BLaER1 treated with 17β-estradiol and CSF1 and Interleukin-3, amounts not matched to agents 10 nM and 100 nM (cell line): ENCODE results near the gene MCTP1.

Experiments
- H3K27ac ChIP-seq, 11 experiments: shearing (Covaris generic); formaldehyde crosslinking; 2 replicates each; pipeline ENCODE4 v1.8.1; 2022
- H3K27me3 ChIP-seq, 11 experiments: shearing (Covaris generic); formaldehyde crosslinking; 2 replicates each; pipeline ENCODE4 v1.8.1; 2022
- H3K36me3 ChIP-seq, 11 experiments: shearing (Covaris generic); formaldehyde crosslinking; 2 replicates each; pipeline ENCODE4 v1.8.1; 2022
- H3K4me1 ChIP-seq, 10 experiments: shearing (Covaris generic); formaldehyde crosslinking; 2 replicates each; pipeline ENCODE4 v1.8.1; 2022
- H3K4me2 ChIP-seq, 11 experiments: shearing (Covaris generic); formaldehyde crosslinking; 2 replicates each; pipeline ENCODE4 v1.8.1; 2022
- H3K4me3 ChIP-seq, 10 experiments: shearing (Covaris generic); formaldehyde crosslinking; 2 replicates each; pipeline ENCODE4 v1.8.1; 2022
- H3K9ac ChIP-seq, 11 experiments: shearing (Covaris generic); formaldehyde crosslinking; 2 replicates each; pipeline ENCODE4 v1.8.1; 2022
- H3K9me3 ChIP-seq, 11 experiments: shearing (Covaris generic); formaldehyde crosslinking; replicated peaks in 1 of 11; 2 replicates each; pipeline ENCODE4 v1.8.1; 2022
- H4K20me1 ChIP-seq, 11 experiments: shearing (Covaris generic); formaldehyde crosslinking; 2 replicates each; pipeline ENCODE4 v1.8.1; 2022
- Cebpa-rat ChIP-seq, 11 experiments: shearing (Covaris generic); IDR thresholded peaks; 2 replicates each; pipeline ENCODE4 v1.8.1; 2022

The MCTP1 gene

GRCh38 chr5:95044096-95044495 lies 240.8 kb downstream of the MCTP1 start:
- Histone ChIP-seq H3K27me3 (no peaks in the 10 kb centered on the region), H3K27ac (peak overlapping the region in 3 of 11 experiments; percentile 2 to 50 (median 21); a peak in 3 of 22 replicates), H3K9me3 (peaks cover 0 to 22% (median 0%) of the 10 kb centered on the region in 11 experiments; a peak in 5 of 22 replicates), H3K4me2 (peak overlapping the region in 5 of 11 experiments; percentile 53 to 97 (median 70); a peak in 9 of 22 replicates), H4K20me1 (peaks cover 0 to 42% (median 0%) of the 10 kb centered on the region in 11 experiments; a peak in 7 of 22 replicates), H3K4me3 (no peak overlapping the region), H3K36me3 (peaks cover 0 to 43% (median 0%) of the 10 kb centered on the region in 11 experiments; a peak in 5 of 22 replicates), H3K4me1 (peaks cover 9 to 95% (median 31%) of the 10 kb centered on the region in 10 experiments), H3K9ac (no peak overlapping the region)
- no peak for TF ChIP-seq Cebpa-rat (IDR thresholded peaks at IDR 0.05)

GRCh38 chr5:95043648-95044047 lies 241.2 kb downstream of the MCTP1 start:
- peaks cover 0 to 22% (median 0%) of the 10 kb centered on the region in 11 experiments; a peak in 5 of 22 replicates for H3K9me3 ChIP-seq
- H3K27ac ChIP-seq, result peak overlapping the region in 3 of 11 experiments; percentile 2 to 50 (median 21); a peak in 3 of 22 replicates
- no peak for TF ChIP-seq Cebpa-rat (IDR thresholded peaks at IDR 0.05)
- peaks cover 0 to 46% (median 0%) of the 10 kb centered on the region in 11 experiments; a peak in 7 of 22 replicates for H4K20me1 ChIP-seq
- H3K4me3 ChIP-seq, result no peak overlapping the region
- no peaks in the 10 kb centered on the region for H3K27me3 ChIP-seq
- H3K36me3 ChIP-seq, result peaks cover 0 to 46% (median 0%) of the 10 kb centered on the region in 11 experiments; a peak in 5 of 22 replicates
- peak overlapping the region in 7 of 11 experiments; percentile 17 to 97 (median 55); a peak in 14 of 22 replicates for H3K4me2 ChIP-seq
- H3K9ac ChIP-seq, result no peak overlapping the region
- H3K4me1 ChIP-seq, result peaks cover 4 to 91% (median 27%) of the 10 kb centered on the region in 10 experiments

- no peak for TF ChIP-seq Cebpa-rat (IDR thresholded peaks at IDR 0.05)
- H3K4me1 ChIP-seq, result peaks cover under 1 to 87% (median 22%) of the 10 kb centered on the region in 10 experiments; a peak in 17 of 20 replicates
- H3K4me3 ChIP-seq, result no peak overlapping the region
- H3K9ac ChIP-seq, result no peak overlapping the region
- peaks cover 0 to 50% (median 0%) of the 10 kb centered on the region in 11 experiments; a peak in 6 of 22 replicates for H3K36me3 ChIP-seq
- peak overlapping the region in 7 of 11 experiments; percentile 17 to 97 (median 55); a peak in 14 of 22 replicates for H3K4me2 ChIP-seq
- H3K9me3 ChIP-seq, result peaks cover 0 to 22% (median 0%) of the 10 kb centered on the region in 11 experiments; a peak in 5 of 22 replicates
- peak overlapping the region in 3 of 11 experiments; percentile 2 to 50 (median 43); a peak in 3 of 22 replicates for H3K27ac ChIP-seq
- H4K20me1 ChIP-seq, result peaks cover 0 to 50% (median 0%) of the 10 kb centered on the region in 11 experiments; a peak in 7 of 22 replicates
- no peaks in the 10 kb centered on the region for H3K27me3 ChIP-seq
These were observed 241.7 kb downstream of the MCTP1 start for GRCh38 chr5:95043234-95043633.

GRCh38 chr5:95042037-95042436 lies 242.9 kb downstream of the MCTP1 start:
- H3K9me3 ChIP-seq, result peaks cover 0 to 15% (median 0%) of the 10 kb centered on the region in 11 experiments; a peak in 4 of 22 replicates
- no peak for TF ChIP-seq Cebpa-rat (IDR thresholded peaks at IDR 0.05)
- peaks cover 0 to 62% (median 0%) of the 10 kb centered on the region in 11 experiments; a peak in 7 of 22 replicates for H4K20me1 ChIP-seq
- H3K27me3 ChIP-seq, result no peaks in the 10 kb centered on the region
- H3K4me2 ChIP-seq, result peak overlapping the region in 2 of 11 experiments; percentile 91 to 97; a peak in 3 of 22 replicates
- no peak overlapping the region for H3K9ac ChIP-seq
- peaks cover 0 to 59% (median 0%) of the 10 kb centered on the region in 11 experiments; a peak in 6 of 22 replicates for H3K36me3 ChIP-seq
- peaks cover 0 to 76% (median 17%) of the 10 kb centered on the region in 10 experiments; a peak in 11 of 20 replicates for H3K4me1 ChIP-seq
- H3K4me3 ChIP-seq, result no peak overlapping the region
- H3K27ac ChIP-seq, result no peak overlapping the region

- TF ChIP-seq Cebpa-rat (IDR thresholded peaks at IDR 0.05), result no peak
- Histone ChIP-seq H3K4me1 (peaks cover 0 to 38% (median 0%) of the 10 kb centered on the region in 10 experiments; a peak in 4 of 20 replicates), H3K4me2 (peak overlapping the region in 2 of 11 experiments; percentile 18 to 39; a peak in 3 of 22 replicates), H3K9me3 (peaks cover 0 to 53% (median 23%) of the 10 kb centered on the region in 11 experiments; a peak in 19 of 22 replicates), H3K4me3 (no peak overlapping the region; a peak in 1 of 20 replicates), H3K36me3 (peaks cover 0 to 73% (median 0%) of the 10 kb centered on the region in 11 experiments; a peak in 6 of 22 replicates), H3K9ac (no peak overlapping the region), H3K27ac (no peak overlapping the region), H3K27me3 (no peaks in the 10 kb centered on the region), H4K20me1 (peaks cover 0 to 99% (median 0%) of the 10 kb centered on the region in 11 experiments; a peak in 7 of 22 replicates)
These were observed 248.8 kb downstream of the MCTP1 start for GRCh38 chr5:95035891-95036685.

GRCh38 chr5:95032801-95033200 lies 252.1 kb downstream of the MCTP1 start:
- no peak for TF ChIP-seq Cebpa-rat (IDR thresholded peaks at IDR 0.05)
- H3K4me2 ChIP-seq, result no peak overlapping the region
- peaks cover 0 to 40% (median 23%) of the 10 kb centered on the region in 11 experiments; a peak in 19 of 22 replicates for H3K9me3 ChIP-seq
- peaks cover 0 to 55% (median 0%) of the 10 kb centered on the region in 11 experiments; a peak in 6 of 22 replicates for H3K36me3 ChIP-seq
- no peak overlapping the region for H3K9ac ChIP-seq
- no peak overlapping the region for H3K27ac ChIP-seq
- H4K20me1 ChIP-seq, result peaks cover 0 to 100% (median 8%) of the 10 kb centered on the region in 11 experiments; a peak in 10 of 22 replicates
- H3K4me3 ChIP-seq, result no peak overlapping the region
- H3K4me1 ChIP-seq, result peaks cover 7 to 58% (median 9%) of the 10 kb centered on the region in 10 experiments
- H3K27me3 ChIP-seq, result no peaks in the 10 kb centered on the region

GRCh38 chr5:95029569-95030366 lies 255.1 kb downstream of the MCTP1 start:
- Histone ChIP-seq H3K36me3 (peaks cover 0 to 38% (median 0%) of the 10 kb centered on the region in 11 experiments; a peak in 5 of 22 replicates), H4K20me1 (peaks cover 0 to 100% (median 11%) of the 10 kb centered on the region in 11 experiments; a peak in 10 of 22 replicates), H3K9me3 (peaks cover 0 to 34% (median 23%) of the 10 kb centered on the region in 11 experiments; a peak in 19 of 22 replicates), H3K9ac (no peak overlapping the region), H3K4me3 (no peak overlapping the region), H3K27ac (no peak overlapping the region), H3K4me2 (peak overlapping the region in 3 of 11 experiments; percentile 16 to 92 (median 62); a peak in 5 of 22 replicates), H3K27me3 (no peaks in the 10 kb centered on the region), H3K4me1 (peaks cover 19 to 69% (median 23%) of the 10 kb centered on the region in 10 experiments)
- no peak for TF ChIP-seq Cebpa-rat (IDR thresholded peaks at IDR 0.05)
